H9 (cell line): Measurements from ENCODE around the gene SLC25A27. TPM values are rescaled to one million over a fixed set of nuclear protein-coding genes. Genes with fewer than 3 reads are reported as not detected.

ENCODE experiments used
- DNase-seq: peaks from one replicate; pipeline ENCODE4 v3.0.0-alpha.2; 2017
- H2AFZ ChIP-seq: one replicate; pipeline ENCODE4 v1.6.1; 2013; ENCODE audit warnings: mild to moderate bottlenecking, low read length, control low read depth, moderate library complexity
- H2AK5ac ChIP-seq: 2 replicates; pipeline ENCODE4 v1.6.1; 2013; ENCODE audit warnings: low read length, control low read depth, mixed read lengths; ENCODE audit not compliant: insufficient read length
- H2BK120ac ChIP-seq: one replicate; pipeline ENCODE4 v1.6.1; 2013; ENCODE audit warnings: low read depth, mild to moderate bottlenecking, low read length, control low read depth, inconsistent platforms; ENCODE audit not compliant: poor library complexity, severe bottlenecking
- H2BK12ac ChIP-seq: 2 replicates; pipeline ENCODE4 v1.6.1; 2013; ENCODE audit warnings: low read length, control low read depth, mixed read lengths, low read depth; ENCODE audit not compliant: insufficient read length
- H2BK15ac ChIP-seq: 2 replicates; pipeline ENCODE4 v1.6.1; 2013; ENCODE audit warnings: low read depth, low read length, control low read depth
- H2BK20ac ChIP-seq: one replicate; pipeline ENCODE4 v1.6.1; 2013; ENCODE audit warnings: low read depth, mild to moderate bottlenecking, low read length, control low read depth, inconsistent platforms; ENCODE audit not compliant: poor library complexity, severe bottlenecking
- H2BK5ac ChIP-seq: 2 replicates; pipeline ENCODE4 v1.6.1; 2013; ENCODE audit warnings: low read length, control low read depth, mixed read lengths; ENCODE audit not compliant: insufficient read length
- H3K14ac ChIP-seq: 2 replicates; pipeline ENCODE4 v1.6.1; 2013; ENCODE audit warnings: low read length, control low read depth; ENCODE audit not compliant: insufficient read depth
- H3K18ac ChIP-seq: 2 replicates; pipeline ENCODE4 v1.6.1; 2013; ENCODE audit warnings: low read depth, mild to moderate bottlenecking, mixed read lengths, low read length, control low read depth; ENCODE audit not compliant: insufficient read length
- H3K23ac ChIP-seq: 2 replicates; pipeline ENCODE4 v1.6.1; 2013; ENCODE audit warnings: low read length, control low read depth, mixed read lengths, low read depth; ENCODE audit not compliant: insufficient read length
- H3K23me2 ChIP-seq: 2 replicates; pipeline ENCODE4 v1.6.1; 2013; ENCODE audit warnings: low read depth, mild to moderate bottlenecking, mixed read lengths, low read length, control low read depth; ENCODE audit not compliant: insufficient read length, poor library complexity, severe bottlenecking
- H3K27ac ChIP-seq: 2 replicates; pipeline ENCODE4 v1.5.1; 2013; ENCODE audit warnings: low read length, control low read depth, mixed read lengths, low read depth; ENCODE audit not compliant: insufficient read length
- H3K27me3 ChIP-seq: 2 replicates; pipeline ENCODE4 v1.6.1; 2013; ENCODE audit warnings: low read length, control low read depth, inconsistent platforms; ENCODE audit not compliant: insufficient read depth
- H3K4ac ChIP-seq: 2 replicates; pipeline ENCODE4 v1.6.1; 2013; ENCODE audit warnings: low read depth, mild to moderate bottlenecking, control low read depth, inconsistent platforms, low read length, moderate library complexity
- H3K4me1 ChIP-seq: 2 replicates; pipeline ENCODE4 v1.6.1; 2013; ENCODE audit warnings: low read length, control low read depth, inconsistent platforms; ENCODE audit not compliant: insufficient read depth
- H3K4me2 ChIP-seq: 2 replicates; pipeline ENCODE4 v1.6.1; 2013; ENCODE audit warnings: low read length, control low read depth, mixed read lengths; ENCODE audit not compliant: insufficient read length, insufficient read depth
- H3K56ac ChIP-seq: 2 replicates; pipeline ENCODE4 v1.6.1; 2013; ENCODE audit warnings: low read depth, mild to moderate bottlenecking, mixed read lengths, low read length, control low read depth; ENCODE audit not compliant: insufficient read length
- H3K79me1 ChIP-seq: 2 replicates; pipeline ENCODE4 v1.6.1; 2013; ENCODE audit warnings: low read depth, mild to moderate bottlenecking, moderate library complexity, low read length, control low read depth, inconsistent platforms; ENCODE audit not compliant: insufficient read depth, poor library complexity, severe bottlenecking
- H3K79me2 ChIP-seq: 2 replicates; pipeline ENCODE4 v1.6.1; 2013; ENCODE audit warnings: low read length, control low read depth, inconsistent platforms; ENCODE audit not compliant: insufficient read depth
- H3K9ac ChIP-seq: 2 replicates; pipeline ENCODE4 v1.6.1; 2013; ENCODE audit warnings: low read length, control low read depth, mixed read lengths; ENCODE audit not compliant: insufficient read length; ENCODE audit errors: extremely low read depth
- H3K9me3 ChIP-seq: one replicate; pipeline ENCODE4 v1.6.1; 2013; ENCODE audit warnings: low read depth, low read length, inconsistent platforms; ENCODE audit not compliant: control insufficient read depth
- H3T11ph ChIP-seq: one replicate; pipeline ENCODE4 v1.6.1; 2013; ENCODE audit warnings: mild to moderate bottlenecking, low read length, control low read depth, inconsistent platforms
- H4K20me1 ChIP-seq: one replicate; pipeline ENCODE4 v1.6.1; 2013; ENCODE audit not compliant: control insufficient read depth, insufficient read length, insufficient read depth
- H4K5ac ChIP-seq: 2 replicates; pipeline ENCODE4 v1.6.1; 2013; ENCODE audit warnings: low read depth, mild to moderate bottlenecking, mixed read lengths, low read length, control low read depth; ENCODE audit not compliant: insufficient read length
- H4K8ac ChIP-seq: replicated peaks from 2 replicates; pipeline ENCODE4 v1.6.1; 2013; ENCODE audit warnings: low read length, control low read depth, mixed read lengths, low read depth; ENCODE audit not compliant: insufficient read length
- H4K91ac ChIP-seq: 2 replicates; pipeline ENCODE4 v1.6.1; 2013; ENCODE audit warnings: low read depth, mild to moderate bottlenecking, moderate library complexity, mixed read lengths, low read length, control low read depth; ENCODE audit not compliant: insufficient read length
- H3K27ac Mint-ChIP-seq, 3 experiments: 2 replicates in 2 of 3; 3 replicates in 1 of 3; pipeline ENCODE4 v1.8.0; 2020 to 2021; ENCODE audit warnings: mixed read lengths in 3 of 3, mild to moderate bottlenecking in 1 of 3, moderate library complexity in 1 of 3
- H3K27me3 Mint-ChIP-seq: 2 replicates; pipeline ENCODE4 v1.8.0; 2021; ENCODE audit warnings: low read depth, mild to moderate bottlenecking, moderate library complexity, mixed read lengths
- H3K36me3 Mint-ChIP-seq, 3 experiments: 2 replicates in 2 of 3; 3 replicates in 1 of 3; pipeline ENCODE4 v1.8.0; 2020 to 2021; ENCODE audit warnings: low read depth in 3 of 3, mixed read lengths in 3 of 3; ENCODE audit not compliant: insufficient read depth in 1 of 3
- H3K4me1 Mint-ChIP-seq, 2 experiments: 2 replicates each; pipeline ENCODE4 v1.8.0; 2020; ENCODE audit warnings: mixed read lengths in 2 of 2
- H3K4me3 Mint-ChIP-seq, 2 experiments: 2 replicates in 1 of 2; 3 replicates in 1 of 2; pipeline ENCODE4 v1.8.0; 2020 to 2021; ENCODE audit warnings: mild to moderate bottlenecking in 2 of 2, mixed read lengths in 2 of 2, moderate library complexity in 1 of 2
- H3K9me3 Mint-ChIP-seq, 2 experiments: 2 replicates in 1 of 2; 3 replicates in 1 of 2; pipeline ENCODE4 v1.8.0; 2020; ENCODE audit warnings: mild to moderate bottlenecking in 2 of 2, mixed read lengths in 2 of 2, moderate library complexity in 1 of 2
- CTCF ChIP-seq: fragments of 200-600 bp; sonication (generic); conservative IDR thresholded peaks from 3 replicates; pipeline ENCODE4 v1.8.0; 2021; ENCODE audit warnings: antibody characterized with exemption, mild to moderate bottlenecking
- WGBS: extraction: QIAGEN DNeasy Blood & Tissue Kit; methylation state at CpG from one replicate; pipeline ENCODE4 v1.1.7; 2013; ENCODE audit warnings: missing lambda C conversion rate, low lambda C conversion rate, mixed read lengths; ENCODE audit not compliant: insufficient read length; ENCODE audit errors: extremely low coverage; 5-methylcytosine and 5-hydroxymethylcytosine counted together
- total RNA-seq: library from RNA; stranded (reverse); gene quantifications from 2 replicates; pipeline ENCODE4 v1.2.1, GENCODE V29; 2021

SLC25A27 gene
- total RNA-seq, 1 experiment from 2014 or later: 5.1 TPM

DNA sequence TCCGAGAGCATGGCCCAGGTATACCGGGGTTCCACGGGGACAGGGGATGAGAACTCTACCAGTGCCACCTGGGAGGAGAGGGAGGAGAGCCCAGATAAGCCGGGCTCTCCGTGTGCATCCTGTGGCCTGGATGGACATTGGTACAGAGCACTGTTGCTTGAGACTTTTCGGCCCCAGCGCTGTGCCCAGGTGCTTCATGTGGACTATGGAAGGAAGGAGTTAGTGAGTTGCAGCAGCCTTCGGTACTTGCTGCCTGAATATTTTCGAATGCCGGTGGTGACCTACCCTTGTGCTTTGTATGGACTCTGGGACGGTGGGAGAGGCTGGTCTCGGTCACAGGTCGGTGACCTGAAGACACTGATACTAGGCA, 36.2 kb downstream of the SLC25A27 start:
- H2BK120ac ChIP-seq: no peak overlapping the region
- H3K27me3 Mint-ChIP-seq: peaks cover 2% of the 10 kb centered on the region; the same call in 1 of the 2 replicates
- H3K4me3 Mint-ChIP-seq: no peak overlapping the region
- no peaks in the 10 kb centered on the region for H3K79me2 ChIP-seq
- H3K27ac ChIP-seq: no peak overlapping the region
- no peaks in the 10 kb centered on the region for H3K4me1 Mint-ChIP-seq
- no peak overlapping the region for H3T11ph ChIP-seq
- no peak for DNase-seq
- TF ChIP-seq CTCF: no peak
- WGBS: no CpG with 5 or more reads among the region's 13 CpGs
- H2BK20ac ChIP-seq: no peak overlapping the region
- no peaks in the 10 kb centered on the region for H3K9me3 Mint-ChIP-seq
- H3K9ac ChIP-seq: no peak overlapping the region
- H3K4me2 ChIP-seq: no peak overlapping the region
- no peaks in the 10 kb centered on the region for H3K79me1 ChIP-seq
- no peak overlapping the region for H2BK5ac ChIP-seq
- no peak overlapping the region for H3K56ac ChIP-seq
- no peaks in the 10 kb centered on the region for H3K27me3 ChIP-seq
- no peak overlapping the region for H4K8ac ChIP-seq
- H3K9me3 ChIP-seq: no peaks in the 10 kb centered on the region
- no peak overlapping the region for H3K18ac ChIP-seq
- no peaks in the 10 kb centered on the region for H4K20me1 ChIP-seq
- no peak overlapping the region for H2AFZ ChIP-seq
- H3K23me2 ChIP-seq: no peaks in the 10 kb centered on the region
- no peak overlapping the region for H3K14ac ChIP-seq
- H2AK5ac ChIP-seq: no peak overlapping the region
- no peak overlapping the region for H4K5ac ChIP-seq
- no peak overlapping the region for H2BK12ac ChIP-seq
- no peak overlapping the region for H3K27ac Mint-ChIP-seq
- H3K4me1 ChIP-seq: no peaks in the 10 kb centered on the region
- no peak overlapping the region for H2BK15ac ChIP-seq
- H4K91ac ChIP-seq: no peak overlapping the region
- H3K36me3 Mint-ChIP-seq: no peaks in the 10 kb centered on the region
- H3K4ac ChIP-seq: no peak overlapping the region
- no peak overlapping the region for H3K23ac ChIP-seq
